Activated T-helper 2 cell treated with anti-CD3 and anti-CD28 coated beads, Interferon-gamma antibody, Interleukin-2, Interleukin-4, amounts not matched to agents 10 μg/mL and 5 μg/mL and 100 μg/mL, durations not matched to agents 14 hours and 24 hours and 36 hours (primary cell): ENCODE data around the gene HERC4. TPM values are rescaled to one million over a fixed set of nuclear protein-coding genes. Genes with fewer than 3 reads are reported as not detected.

Experiments used
- DNase-seq: peaks from one replicate; pipeline ENCODE4 v3.0.0; 2021; ENCODE audit warnings: low spot score
- H3K27ac Mint-ChIP-seq: one replicate; pipeline ENCODE4 v1.8.0; 2021; ENCODE audit warnings: mixed read lengths
- H3K27me3 Mint-ChIP-seq: one replicate; pipeline ENCODE4 v1.8.0; 2021; ENCODE audit warnings: low read depth, mixed read lengths
- H3K36me3 Mint-ChIP-seq: one replicate; pipeline ENCODE4 v1.8.0; 2021; ENCODE audit warnings: low read depth, mixed read lengths
- H3K4me1 Mint-ChIP-seq: one replicate; pipeline ENCODE4 v1.8.0; 2021; ENCODE audit warnings: low read depth, mixed read lengths
- H3K4me3 Mint-ChIP-seq: one replicate; pipeline ENCODE4 v1.8.0; 2021; ENCODE audit warnings: low read depth, mild to moderate bottlenecking, moderate library complexity, mixed read lengths
- H3K9me3 Mint-ChIP-seq: one replicate; pipeline ENCODE4 v1.8.0; 2021; ENCODE audit warnings: mixed read lengths
- intact Hi-C: fragments of 100-400 bp; cut with micrococcal nuclease; formaldehyde crosslinking; loops from one replicate; pipeline ENCODE4 v1.15.1; 2023
- total RNA-seq: library from RNA; stranded (reverse); gene quantifications from 2 replicates; pipeline ENCODE4 v1.2.3, GENCODE V29; 2022

The HERC4 gene
- total RNA-seq, 1 donor from 2014 or later, result 48.9 TPM

- H3K4me1 Mint-ChIP-seq, result peaks cover 2% of the 10 kb centered on the region
- no peaks in the 10 kb centered on the region for H3K27me3 Mint-ChIP-seq
- no peaks in the 10 kb centered on the region for H3K9me3 Mint-ChIP-seq
- intact Hi-C loops, result no loop called here
- H3K4me3 Mint-ChIP-seq, result no peak overlapping the region
- peaks cover 26% of the 10 kb centered on the region for H3K36me3 Mint-ChIP-seq
- no peak overlapping the region for H3K27ac Mint-ChIP-seq
- DNase-seq, result no peak
Observed at GRCh38 chr10:67924136-67924535, 150.9 kb downstream of the HERC4 start.

GRCh38 chr10:67923551-67923950 lies 151.5 kb downstream of the HERC4 start:
- H3K4me1 Mint-ChIP-seq, result peaks cover 2% of the 10 kb centered on the region
- H3K27me3 Mint-ChIP-seq, result no peaks in the 10 kb centered on the region
- H3K9me3 Mint-ChIP-seq, result no peaks in the 10 kb centered on the region
- H3K27ac Mint-ChIP-seq, result no peak overlapping the region
- intact Hi-C loops, result no loop called here
- peaks cover 26% of the 10 kb centered on the region for H3K36me3 Mint-ChIP-seq
- no peak overlapping the region for H3K4me3 Mint-ChIP-seq
- DNase-seq, result no peak

- H3K27ac Mint-ChIP-seq, result no peak overlapping the region
- intact Hi-C loops, result no loop called here
- no peak for DNase-seq
Observed at GRCh38 chr10:67921065-67921464, 154.0 kb downstream of the HERC4 start.

GRCh38 chr10:67917679-67918078 lies 157.4 kb downstream of the HERC4 start:
- intact Hi-C loops, result no loop called here
- H3K36me3 Mint-ChIP-seq, result peaks cover 45% of the 10 kb centered on the region
- DNase-seq, result no peak
- no peak overlapping the region for H3K27ac Mint-ChIP-seq
- no peaks in the 10 kb centered on the region for H3K9me3 Mint-ChIP-seq
- H3K4me3 Mint-ChIP-seq, result no peak overlapping the region
- H3K27me3 Mint-ChIP-seq, result no peaks in the 10 kb centered on the region
- H3K4me1 Mint-ChIP-seq, result peaks cover 8% of the 10 kb centered on the region

More at GRCh38 chr10:67921065-67921464, 154.0 kb downstream of the HERC4 start:
- Mint-ChIP-seq H3K27me3 (no peaks in the 10 kb centered on the region), H3K9me3 (no peaks in the 10 kb centered on the region), H3K4me1 (peaks cover 6% of the 10 kb centered on the region), H3K36me3 (peaks cover 29% of the 10 kb centered on the region), H3K4me3 (no peak overlapping the region)

GRCh38 chr10:67917169-67917568 lies 157.9 kb downstream of the HERC4 start:
- intact Hi-C loops, result no loop called here
- no peak overlapping the region for H3K4me3 Mint-ChIP-seq
- no peaks in the 10 kb centered on the region for H3K27me3 Mint-ChIP-seq
- peaks cover 50% of the 10 kb centered on the region for H3K36me3 Mint-ChIP-seq
- no peak overlapping the region for H3K27ac Mint-ChIP-seq
- no peak for DNase-seq
- H3K4me1 Mint-ChIP-seq, result peaks cover 12% of the 10 kb centered on the region
- H3K9me3 Mint-ChIP-seq, result no peaks in the 10 kb centered on the region

- H3K27ac Mint-ChIP-seq, result no peak overlapping the region
- H3K9me3 Mint-ChIP-seq, result no peaks in the 10 kb centered on the region
- H3K4me1 Mint-ChIP-seq, result peaks cover 12% of the 10 kb centered on the region
- no peak overlapping the region for H3K4me3 Mint-ChIP-seq
- no peaks in the 10 kb centered on the region for H3K27me3 Mint-ChIP-seq
- intact Hi-C loops, result no loop called here
- no peak for DNase-seq
- H3K36me3 Mint-ChIP-seq, result peaks cover 54% of the 10 kb centered on the region
Observed at GRCh38 chr10:67914777-67915340, 160.2 kb downstream of the HERC4 start.

GRCh38 chr10:67912331-67912946 lies 162.6 kb downstream of the HERC4 start:
- Mint-ChIP-seq H3K9me3 (no peaks in the 10 kb centered on the region), H3K4me1 (peaks cover 7% of the 10 kb centered on the region), H3K27me3 (no peaks in the 10 kb centered on the region), H3K27ac (peak overlapping the region; percentile 66), H3K4me3 (no peak overlapping the region), H3K36me3 (peaks cover 63% of the 10 kb centered on the region)
- intact Hi-C loops, result no loop called here
- no peak for DNase-seq

GRCh38 chr10:67903581-67903980 lies 171.5 kb downstream of the HERC4 start:
- Mint-ChIP-seq H3K9me3 (no peaks in the 10 kb centered on the region), H3K27me3 (no peaks in the 10 kb centered on the region), H3K4me1 (no peaks in the 10 kb centered on the region), H3K27ac (no peak overlapping the region), H3K36me3 (peaks cover 64% of the 10 kb centered on the region), H3K4me3 (no peak overlapping the region)
- DNase-seq, result no peak
- intact Hi-C loops, result no loop called here

GRCh38 chr10:67893637-67894036 lies 181.4 kb downstream of the HERC4 start:
- intact Hi-C loops, result no loop called here
- Mint-ChIP-seq H3K4me1 (peaks cover 3% of the 10 kb centered on the region), H3K27ac (no peak overlapping the region), H3K27me3 (no peaks in the 10 kb centered on the region), H3K9me3 (no peaks in the 10 kb centered on the region), H3K4me3 (no peak overlapping the region), H3K36me3 (peaks cover 64% of the 10 kb centered on the region)
- DNase-seq, result no peak

GRCh38 chr10:67884842-67885670 lies 190.0 kb downstream of the HERC4 start:
- Mint-ChIP-seq H3K4me3 (peak overlapping the region; percentile 91), H3K27ac (peak overlapping the region; percentile 84), H3K4me1 (peaks cover 19% of the 10 kb centered on the region), H3K36me3 (peaks cover 33% of the 10 kb centered on the region), H3K27me3 (peaks cover 2% of the 10 kb centered on the region), H3K9me3 (no peaks in the 10 kb centered on the region)
- intact Hi-C loops, result loop anchor here (1.0 to 2.0 kb wide), 5 partner anchors 36 to 446 kb away; partner anchors contain the start of gene HERC4
- peak; percentile 79 for DNase-seq

GRCh38 chr10:67884313-67884841 lies 190.7 kb downstream of the HERC4 start, which contains the start of gene SIRT1:
Gene SIRT1 (plus strand): TSS chr10:67884656. CDS start chr10:67884722, 66 bp downstream.
- H3K27me3 Mint-ChIP-seq, result peaks cover 2% of the 10 kb centered on the region
- intact Hi-C loops, result loop anchor here (1.0 to 2.0 kb wide), 5 partner anchors 35 to 446 kb away; partner anchors contain the start of gene HERC4
- peaks cover 29% of the 10 kb centered on the region for H3K36me3 Mint-ChIP-seq
- peaks cover 19% of the 10 kb centered on the region for H3K4me1 Mint-ChIP-seq
- H3K27ac Mint-ChIP-seq, result peak within 1 kb of the TSS; percentile 97
- peak; percentile 93 for DNase-seq
- no peaks in the 10 kb centered on the region for H3K9me3 Mint-ChIP-seq
- H3K4me3 Mint-ChIP-seq, result peak within 1 kb of the TSS; percentile 91

- DNase-seq, result no peak
- H3K4me1 Mint-ChIP-seq, result peaks cover 19% of the 10 kb centered on the region
- peaks cover 2% of the 10 kb centered on the region for H3K27me3 Mint-ChIP-seq
- H3K36me3 Mint-ChIP-seq, result peaks cover 24% of the 10 kb centered on the region
- peak overlapping the region; percentile 97 for H3K27ac Mint-ChIP-seq
- peak overlapping the region; percentile 91 for H3K4me3 Mint-ChIP-seq
- no peaks in the 10 kb centered on the region for H3K9me3 Mint-ChIP-seq
- intact Hi-C loops, result loop anchor here (1.0 to 2.0 kb wide), 5 partner anchors 35 to 447 kb away; partner anchors contain the start of gene HERC4
Observed at GRCh38 chr10:67883710-67884312, 191.3 kb downstream of the HERC4 start.
